GM20000 (cell line): Measurements from ENCODE around the gene KLF13.

ENCODE experiments used
- DNase-seq: peaks from one replicate; pipeline ENCODE4 v3.0.0; 2012; ENCODE audit warnings: low spot score
- TF ChIP-seq, protein P1 (sequence below): IDR thresholded peaks from 2 replicates; pipeline ENCODE4 v1.5.1; 2012; ENCODE audit warnings: mild to moderate bottlenecking, control low read depth; ENCODE audit errors: extremely low read depth, missing control alignments

The KLF13 gene

DNA sequence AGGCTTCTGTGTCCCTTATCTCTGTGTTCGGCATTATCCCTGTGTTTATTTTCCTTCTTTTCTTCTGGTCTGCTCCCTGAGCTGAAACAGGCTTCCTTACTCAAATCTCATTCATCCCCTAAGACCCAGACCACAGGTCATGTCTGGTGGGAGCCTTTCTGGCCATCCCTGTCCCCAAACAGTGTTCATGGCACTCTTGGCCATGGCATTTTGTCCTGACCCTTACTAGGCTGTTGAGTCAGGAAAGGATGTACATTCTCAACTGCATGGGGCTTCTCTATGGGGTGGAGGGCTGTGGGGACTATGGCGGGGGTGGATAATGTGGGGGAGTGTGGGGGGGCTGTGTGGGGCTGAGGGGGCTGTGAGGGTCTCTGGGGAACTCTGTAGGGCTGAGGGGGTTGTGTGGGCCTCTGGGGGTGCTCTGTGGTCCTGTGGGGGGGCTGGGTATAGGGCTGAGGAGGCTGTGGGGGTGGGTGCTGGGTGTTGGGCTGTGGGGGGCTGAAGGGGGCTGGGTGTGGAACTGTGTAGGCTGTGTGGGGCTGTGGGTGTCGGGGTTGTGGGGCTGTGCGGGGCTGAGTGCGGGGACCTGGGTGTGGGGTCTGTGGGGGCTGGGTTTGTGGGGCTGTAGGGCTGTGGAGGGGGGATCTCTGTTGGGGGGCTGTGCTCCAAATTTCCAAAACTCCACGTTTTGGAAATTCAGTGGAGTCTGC lies 64.3 kb downstream of the KLF13 start:
- TF ChIP-seq, protein P1, sequence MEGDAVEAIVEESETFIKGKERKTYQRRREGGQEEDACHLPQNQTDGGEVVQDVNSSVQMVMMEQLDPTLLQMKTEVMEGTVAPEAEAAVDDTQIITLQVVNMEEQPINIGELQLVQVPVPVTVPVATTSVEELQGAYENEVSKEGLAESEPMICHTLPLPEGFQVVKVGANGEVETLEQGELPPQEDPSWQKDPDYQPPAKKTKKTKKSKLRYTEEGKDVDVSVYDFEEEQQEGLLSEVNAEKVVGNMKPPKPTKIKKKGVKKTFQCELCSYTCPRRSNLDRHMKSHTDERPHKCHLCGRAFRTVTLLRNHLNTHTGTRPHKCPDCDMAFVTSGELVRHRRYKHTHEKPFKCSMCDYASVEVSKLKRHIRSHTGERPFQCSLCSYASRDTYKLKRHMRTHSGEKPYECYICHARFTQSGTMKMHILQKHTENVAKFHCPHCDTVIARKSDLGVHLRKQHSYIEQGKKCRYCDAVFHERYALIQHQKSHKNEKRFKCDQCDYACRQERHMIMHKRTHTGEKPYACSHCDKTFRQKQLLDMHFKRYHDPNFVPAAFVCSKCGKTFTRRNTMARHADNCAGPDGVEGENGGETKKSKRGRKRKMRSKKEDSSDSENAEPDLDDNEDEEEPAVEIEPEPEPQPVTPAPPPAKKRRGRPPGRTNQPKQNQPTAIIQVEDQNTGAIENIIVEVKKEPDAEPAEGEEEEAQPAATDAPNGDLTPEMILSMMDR = no peak
- peak; percentile 3 for DNase-seq

DNA sequence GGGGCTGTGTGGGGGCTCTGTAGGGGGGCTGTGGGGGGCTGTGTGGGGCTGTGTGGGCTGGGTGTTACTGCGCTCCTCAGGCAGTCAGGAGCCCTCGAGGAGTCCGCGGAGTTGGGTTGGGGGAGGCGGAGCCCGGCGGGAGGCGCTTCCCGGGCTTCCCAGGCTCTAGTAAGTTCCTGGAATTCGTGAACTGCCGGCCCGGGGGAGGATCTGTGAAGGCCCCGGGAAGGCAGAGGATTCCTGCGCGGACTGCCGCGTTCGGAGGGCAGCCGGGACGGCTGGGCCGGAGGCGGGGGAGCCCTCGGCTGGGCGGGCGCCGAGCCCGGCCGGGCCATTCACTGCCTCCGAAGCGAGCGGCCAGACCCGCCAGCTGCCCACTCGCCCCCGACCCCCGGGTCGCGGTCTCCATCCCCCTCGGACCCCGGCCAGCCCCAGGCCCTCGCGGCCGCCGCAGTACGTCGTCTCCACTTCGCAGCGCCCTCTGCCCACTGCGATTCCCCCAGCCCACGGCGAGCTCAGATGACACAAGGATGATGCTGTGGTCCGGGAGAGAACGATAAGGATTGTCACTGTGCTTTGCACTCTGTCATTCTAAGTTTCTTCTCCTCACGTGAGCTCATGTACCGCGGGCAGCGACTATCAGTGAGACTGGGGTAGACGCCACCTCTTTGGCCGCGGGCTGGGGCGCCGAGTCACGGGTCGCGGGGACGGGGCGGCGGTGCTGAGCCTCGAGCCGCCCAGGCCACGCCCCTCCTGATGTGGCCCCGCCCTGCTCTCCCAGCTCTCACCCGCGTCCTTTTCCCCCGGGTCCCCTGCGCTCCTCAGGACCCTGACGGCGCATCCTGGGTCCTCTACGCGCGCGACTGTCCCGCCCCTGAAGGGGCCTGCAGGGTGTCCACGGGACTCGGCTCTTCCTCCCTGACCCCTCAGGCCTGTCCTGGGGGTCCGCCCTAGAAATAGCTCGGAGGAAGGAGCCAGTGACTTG lies 65.3 kb downstream of the KLF13 start:
- TF ChIP-seq, protein P1 = no peak
- DNase-seq = peak; percentile 90

DNA sequence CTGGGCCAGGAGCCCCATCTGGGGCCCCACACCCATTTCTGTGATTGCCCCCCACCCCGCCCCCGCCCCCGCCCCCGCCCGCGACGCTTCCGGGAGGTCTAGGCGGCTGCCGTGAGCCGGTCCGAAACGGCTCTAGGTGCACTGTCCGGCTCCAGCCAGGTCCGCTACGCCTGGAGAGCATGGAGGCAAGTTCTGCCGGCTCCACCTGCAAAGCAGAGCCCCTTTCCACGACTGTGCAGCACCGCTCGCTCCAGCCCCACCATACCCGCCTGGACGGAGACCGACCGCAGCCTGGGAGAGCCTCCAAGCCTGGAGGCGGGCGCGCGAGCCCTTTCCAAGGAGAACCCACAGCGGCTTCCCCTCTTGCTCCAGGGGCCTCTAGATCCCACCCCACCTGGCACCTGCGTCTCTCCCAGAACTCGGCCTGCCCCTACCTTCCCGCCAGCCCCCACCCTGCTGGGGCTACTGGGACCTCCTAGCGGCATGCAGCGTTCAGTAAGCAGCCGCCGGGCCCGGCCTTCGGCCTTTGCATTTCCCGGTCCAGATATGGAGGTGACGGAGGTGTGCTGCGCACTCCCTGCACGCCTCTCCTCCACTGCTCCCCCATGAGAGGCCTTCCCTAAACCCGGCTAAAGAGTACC lies 66.2 kb downstream of the KLF13 start:
- peak; percentile 49 for DNase-seq
- TF ChIP-seq, protein P1 = no peak

DNA sequence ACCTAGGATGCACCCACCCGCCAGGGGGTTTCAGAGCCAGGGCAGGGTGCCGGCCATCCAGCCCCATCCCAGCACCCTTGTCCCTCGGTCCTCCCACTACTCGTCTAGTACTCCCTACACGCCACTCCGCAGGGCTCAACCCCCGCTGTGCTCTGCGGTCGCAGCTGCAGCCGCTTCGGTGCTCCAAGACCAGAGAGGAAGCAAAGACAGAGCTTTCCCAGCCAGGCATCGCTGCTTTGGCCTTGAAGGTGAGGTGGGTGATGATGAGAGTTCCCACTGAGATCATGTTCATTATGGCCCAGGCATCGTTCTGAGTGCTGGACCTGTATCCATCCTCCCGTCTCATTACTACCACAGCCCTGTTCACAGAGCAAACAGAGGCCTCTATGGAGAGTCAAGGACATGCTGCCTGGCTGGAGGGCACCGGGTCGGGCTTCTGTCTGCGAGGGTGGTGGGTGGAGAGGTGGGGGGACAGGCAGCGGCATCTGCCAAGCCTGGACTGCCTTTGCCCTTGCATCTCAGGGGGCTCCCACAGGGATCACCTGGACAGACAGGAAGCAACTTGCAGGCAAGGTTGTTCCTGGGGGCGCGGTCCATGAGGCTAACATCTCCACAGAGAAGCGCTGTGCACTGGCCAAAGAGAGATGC lies 66.9 kb downstream of the KLF13 start:
- TF ChIP-seq, protein P1 = no peak
- DNase-seq = peak; percentile 34

DNA sequence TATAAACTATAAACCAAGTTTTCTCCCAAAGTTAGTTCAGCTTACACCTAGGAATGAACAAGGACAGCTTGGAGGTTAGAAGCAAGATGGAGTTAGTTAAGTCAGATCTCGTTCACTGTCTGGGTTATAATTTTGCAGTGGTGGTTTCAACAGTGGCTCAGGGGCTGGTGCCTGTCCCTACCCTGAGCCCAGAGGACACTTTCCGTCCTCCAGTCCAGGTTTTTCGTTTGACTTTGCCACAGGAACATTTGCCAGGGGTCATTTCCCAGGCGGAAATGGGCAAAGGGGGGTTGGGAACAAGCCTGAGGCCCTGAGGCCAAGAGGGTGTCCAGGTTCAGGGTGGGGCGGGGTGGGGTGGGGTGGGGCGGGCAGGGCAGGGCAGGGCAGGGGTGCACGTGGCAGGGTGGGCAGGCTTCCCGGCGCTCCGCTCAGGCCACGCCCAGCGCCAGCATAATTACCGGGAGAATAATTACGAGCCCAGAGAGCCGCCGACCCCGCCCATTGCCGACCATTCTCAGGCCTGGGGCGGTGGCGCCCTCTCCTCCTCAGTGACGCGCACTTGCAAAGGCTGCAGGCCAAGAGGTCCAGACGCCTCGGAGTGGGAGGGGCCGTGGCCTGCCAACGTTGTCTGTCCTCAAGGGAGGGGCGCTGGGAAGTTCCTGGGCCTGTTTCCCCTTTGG lies 70.4 kb downstream of the KLF13 start:
- peak; percentile 48 for DNase-seq
- TF ChIP-seq, protein P1 = no peak

DNA sequence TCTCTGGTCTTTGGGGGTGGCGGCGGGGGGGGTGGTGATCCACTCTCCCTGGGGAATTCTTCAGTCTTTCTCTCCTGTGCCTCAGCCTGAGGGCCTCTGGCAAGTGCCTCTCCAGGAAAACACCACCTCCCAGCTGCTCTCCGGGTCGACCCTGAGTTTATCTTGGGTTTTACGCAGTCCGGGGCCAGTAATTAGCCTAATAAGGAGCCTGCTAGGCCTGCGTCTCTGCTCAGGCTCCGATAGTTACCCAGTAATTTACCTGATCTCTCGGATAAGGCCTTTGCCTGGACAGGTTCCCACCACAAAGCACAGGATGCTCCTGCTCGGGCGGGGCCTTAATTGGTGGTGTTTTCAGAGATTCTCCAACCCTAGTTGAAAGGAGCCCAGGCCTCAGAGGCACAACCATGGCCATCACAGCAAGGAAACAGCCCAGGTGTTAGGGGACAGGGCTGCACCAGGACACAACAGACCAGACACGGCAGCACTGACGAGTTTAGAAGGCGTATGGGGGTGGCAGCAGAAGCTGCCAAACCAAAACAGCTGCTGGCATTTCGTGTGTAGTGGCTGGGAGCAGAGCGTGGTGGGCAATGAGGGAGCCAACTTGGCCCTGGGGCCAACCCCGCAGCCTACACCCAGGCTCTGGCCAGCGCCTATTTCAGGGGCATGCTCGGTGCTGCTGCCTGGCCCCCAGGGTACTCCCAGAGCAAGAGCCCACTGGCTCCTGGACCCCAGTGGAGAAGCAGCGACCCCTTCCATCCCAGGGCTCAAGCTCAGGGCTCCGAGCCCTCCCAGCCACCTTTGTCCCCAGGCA lies 71.4 kb downstream of the KLF13 start:
- peak; percentile 9 for DNase-seq

More for the DNA sequence above, 71.4 kb downstream of the KLF13 start:
- TF ChIP-seq, protein P1 = no peak
